C4-2B (cell line): ENCODE measurements around the gene TMEM135.

ENCODE experiments used
- H3K27ac ChIP-seq: fragments of 450-650 bp; 2 replicates; pipeline ENCODE4 v1.5.1; 2017
- CTCF ChIP-seq: fragments of 450-650 bp; conservative IDR thresholded peaks from 2 replicates; pipeline ENCODE4 v1.5.1; 2017; ENCODE audit warnings: mild to moderate bottlenecking
- ZFX ChIP-seq: fragments of 450-650 bp; IDR thresholded peaks from 2 replicates; pipeline ENCODE4 v1.6.1; 2017

Gene TMEM135

GRCh38 chr11:87295237-87295636, 257.5 kb downstream of the TMEM135 start:
- H3K27ac ChIP-seq: no peak overlapping the region
- no peak for TF ChIP-seq ZFX
- no peak for TF ChIP-seq CTCF

- H3K27ac ChIP-seq: no peak overlapping the region
- TF ChIP-seq ZFX (no peak), CTCF (no peak)
These were observed 258.9 kb downstream of the TMEM135 start for GRCh38 chr11:87296627-87297026.

DNA sequence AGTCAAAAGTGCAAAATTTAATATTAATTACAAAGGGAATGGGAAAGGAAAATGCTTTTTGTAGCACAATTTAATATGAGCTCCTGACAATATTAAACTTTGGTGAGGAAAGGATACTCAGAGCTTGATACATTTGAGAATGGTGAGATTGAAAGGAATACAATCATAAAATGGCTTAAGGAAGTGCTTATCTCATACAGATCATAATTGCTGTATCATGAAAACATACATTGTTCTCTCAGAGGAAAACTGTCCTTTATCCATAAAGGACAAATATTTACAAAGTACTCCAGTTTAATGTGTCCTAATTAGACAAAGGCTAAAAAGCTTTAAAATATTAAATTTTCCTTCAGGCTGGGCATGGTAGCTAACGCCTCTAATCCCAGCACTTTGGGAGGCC, 260.4 kb downstream of the TMEM135 start:
- no peak overlapping the region for H3K27ac ChIP-seq

GRCh38 chr11:87299041-87299481, 261.3 kb downstream of the TMEM135 start:
- H3K27ac ChIP-seq: no peak overlapping the region
- TF ChIP-seq CTCF (no peak), ZFX (no peak)

More for the DNA sequence above, 260.4 kb downstream of the TMEM135 start:
- no peak for TF ChIP-seq CTCF
- no peak for TF ChIP-seq ZFX

- peak; percentile 32 for TF ChIP-seq CTCF
- no peak for TF ChIP-seq ZFX
- peak overlapping the region; percentile 34; the same call in 1 of the 2 replicates for H3K27ac ChIP-seq
These were observed 263.1 kb downstream of the TMEM135 start for GRCh38 chr11:87300640-87301380.

- no peak for TF ChIP-seq ZFX
- TF ChIP-seq CTCF: no peak
- H3K27ac ChIP-seq: no peak overlapping the region
These were observed 264.2 kb downstream of the TMEM135 start for GRCh38 chr11:87301785-87302540.

- no peak overlapping the region for H3K27ac ChIP-seq
- TF ChIP-seq ZFX: no peak
- no peak for TF ChIP-seq CTCF
These were observed 266.7 kb downstream of the TMEM135 start for GRCh38 chr11:87304412-87304811.
